Measurements from ENCODE around the gene SDHAF1. TPM values are rescaled to one million over a fixed set of nuclear protein-coding genes. Genes with fewer than 3 reads are reported as not detected.

Gene SDHAF1
- total RNA-seq, 1 donor, result 21.0 TPM

DNA sequence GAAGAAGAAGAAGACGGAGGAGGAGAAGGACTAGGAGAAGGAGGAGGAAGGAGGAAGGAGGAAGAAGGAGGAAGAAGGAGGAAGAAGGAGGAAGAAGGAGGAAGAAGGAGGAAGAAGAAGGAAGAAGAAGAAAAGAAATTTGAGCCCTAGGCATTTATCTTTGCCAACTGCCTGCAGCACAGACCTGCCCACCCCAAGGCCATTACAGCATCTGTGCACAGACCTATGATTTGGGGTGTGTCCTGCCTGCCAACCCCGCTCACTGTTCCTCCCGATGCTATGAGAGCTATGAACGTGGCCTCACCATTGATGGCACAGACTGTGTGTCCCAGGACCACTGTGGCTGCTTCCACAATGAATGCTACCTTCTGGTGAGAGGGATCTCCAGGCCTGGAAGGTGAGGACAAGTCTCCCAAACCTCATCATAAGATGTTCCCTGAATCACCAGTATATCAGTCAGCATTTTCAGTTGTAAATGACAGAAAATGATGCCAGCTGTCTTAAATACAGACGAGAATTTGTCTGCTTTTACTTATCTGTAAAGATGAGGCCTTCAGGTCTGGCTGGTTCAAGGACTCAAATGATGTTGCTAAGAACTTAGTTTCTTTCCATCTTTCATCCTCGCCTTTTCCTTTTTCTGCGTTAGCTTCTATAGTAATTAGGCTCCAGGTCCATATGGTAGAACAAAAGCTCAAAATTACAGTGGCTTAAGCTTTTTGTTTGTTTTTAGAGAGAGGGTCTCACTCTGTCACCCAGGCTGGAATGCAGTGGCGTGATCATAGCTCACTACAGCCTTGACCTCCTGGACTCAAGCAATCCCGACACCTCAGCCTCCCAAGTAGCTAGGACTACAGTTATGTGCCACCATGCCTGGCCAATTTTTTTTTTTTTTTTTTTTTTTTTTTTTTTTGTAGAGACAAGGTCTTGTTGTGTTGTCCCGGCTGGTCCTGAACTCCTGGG is 3.9 kb upstream of the SDHAF1 start:
- Histone ChIP-seq H3K27me3 (ENCODE audit: insufficient read depth, low read length) (peaks cover 19% of the 10 kb centered on the region), H2AFZ (ENCODE audit: low read length) (no peak overlapping the region), H3K4me1 (ENCODE audit: insufficient read depth, low read length) (peaks cover 7% of the 10 kb centered on the region), H3K27ac (ENCODE audit: low read depth, low read length) (no peak overlapping the region), H3K36me3 (ENCODE audit: insufficient read depth, low read length) (no peaks in the 10 kb centered on the region), H3K4me2 (ENCODE audit: insufficient read depth, low read length) (no peak overlapping the region), H3K79me2 (ENCODE audit: insufficient read depth, low read length) (peaks cover 11% of the 10 kb centered on the region), H3K9me3 (ENCODE audit: low read depth, low read length) (peaks cover 2% of the 10 kb centered on the region), H3K4me3 (ENCODE audit: insufficient read depth, low read length) (no peak overlapping the region), H4K20me1 (ENCODE audit: insufficient read depth, low read length) (peaks cover 2% of the 10 kb centered on the region)
- peak; percentile 69 for DNase-seq (ENCODE audit: insufficient read length, low spot score, missing footprints)
- TF ChIP-seq CTCF (IDR thresholded peaks at IDR 0.05; ENCODE audit: extremely low read depth, low read depth, low read length), result no peak

DNA sequence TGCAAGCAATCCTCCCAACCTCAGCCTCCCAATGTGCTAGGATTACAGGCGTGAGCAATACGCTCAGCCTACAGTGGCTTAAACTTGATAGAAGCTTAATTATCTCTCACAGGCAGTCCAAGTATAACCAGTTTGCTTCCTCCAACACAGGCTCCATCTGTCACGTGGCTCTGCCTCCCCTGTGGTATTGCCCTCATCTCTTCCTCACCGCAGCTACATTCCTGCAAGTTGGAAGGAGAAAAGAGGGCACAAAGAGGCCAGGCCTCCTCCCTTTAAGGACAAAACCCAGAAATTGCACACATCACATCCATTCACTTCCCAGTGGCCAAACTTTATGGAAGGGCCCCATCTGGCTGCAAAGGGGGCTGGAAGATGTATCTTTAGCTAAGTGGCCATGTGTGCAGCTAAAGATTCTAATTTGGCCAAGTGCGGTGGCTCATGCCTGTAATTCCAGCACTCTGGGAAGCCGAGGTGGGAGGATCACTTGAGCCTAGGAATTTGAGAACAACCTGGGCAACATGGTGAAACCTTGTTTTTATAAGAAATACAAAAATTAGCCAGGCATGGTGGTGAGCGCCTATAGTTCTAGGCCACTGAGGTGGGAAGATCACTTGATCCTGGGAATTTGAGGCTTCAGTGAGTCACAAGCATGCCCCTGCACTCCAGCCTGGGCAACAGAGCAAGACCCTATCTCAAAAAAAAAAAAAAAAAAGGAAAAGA is 3.1 kb upstream of the SDHAF1 start:
- Histone ChIP-seq H3K27ac (ENCODE audit: low read depth, low read length) (no peak overlapping the region), H3K79me2 (ENCODE audit: insufficient read depth, low read length) (peaks cover 20% of the 10 kb centered on the region), H4K20me1 (ENCODE audit: insufficient read depth, low read length) (peaks cover 6% of the 10 kb centered on the region), H3K27me3 (ENCODE audit: insufficient read depth, low read length) (peaks cover 11% of the 10 kb centered on the region), H3K36me3 (ENCODE audit: insufficient read depth, low read length) (no peaks in the 10 kb centered on the region), H3K4me3 (ENCODE audit: insufficient read depth, low read length) (no peak overlapping the region), H2AFZ (ENCODE audit: low read length) (no peak overlapping the region), H3K4me1 (ENCODE audit: insufficient read depth, low read length) (peaks cover 15% of the 10 kb centered on the region), H3K4me2 (ENCODE audit: insufficient read depth, low read length) (no peak overlapping the region), H3K9me3 (ENCODE audit: low read depth, low read length) (peaks cover 2% of the 10 kb centered on the region)
- peak; percentile 75 for DNase-seq (ENCODE audit: insufficient read length, low spot score, missing footprints)
- no peak for TF ChIP-seq CTCF (IDR thresholded peaks at IDR 0.05; ENCODE audit: extremely low read depth, low read depth, low read length)

DNA sequence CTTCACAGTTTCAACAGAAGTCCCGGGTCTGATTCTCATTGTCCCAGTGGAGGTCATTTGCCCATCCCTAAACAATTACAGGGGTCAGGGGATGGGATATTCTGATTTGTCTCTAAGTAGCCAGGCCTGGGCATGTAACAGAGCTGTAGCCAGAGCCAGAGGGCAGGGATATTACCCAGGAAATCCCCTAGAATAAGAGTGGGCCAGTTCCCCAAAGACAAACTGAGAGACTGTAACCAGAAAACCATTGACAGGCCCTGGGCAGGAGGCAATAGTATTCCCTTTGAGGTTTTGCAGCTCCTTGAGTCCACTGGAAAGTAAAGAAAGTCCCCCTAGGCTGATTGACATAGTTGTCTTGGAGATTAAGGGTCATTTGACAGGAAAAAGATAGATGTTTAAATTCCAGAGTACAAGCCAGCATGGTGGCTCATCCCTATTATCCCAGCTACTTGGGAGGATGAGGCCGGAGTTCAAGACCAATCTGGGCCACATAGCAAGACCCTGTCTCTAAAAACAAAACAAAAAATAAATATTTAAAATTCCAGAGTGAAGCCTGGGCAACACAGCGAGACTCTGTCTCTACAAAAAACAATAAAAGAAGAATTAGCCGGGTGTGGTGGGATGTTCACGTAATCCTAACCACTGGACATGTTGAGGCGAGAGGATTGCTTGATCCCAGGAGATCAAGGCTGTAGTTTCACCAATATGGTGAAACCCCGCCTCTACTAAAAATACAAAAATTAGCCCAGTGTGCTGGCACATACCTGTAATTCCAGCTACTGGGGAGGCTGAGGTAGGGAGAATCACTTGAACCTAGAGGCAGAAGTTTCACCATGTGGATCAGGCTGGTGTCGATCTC is 1.9 kb upstream of the SDHAF1 start:
- peaks cover 2% of the 10 kb centered on the region for H3K9me3 ChIP-seq (ENCODE audit: low read depth, low read length)
- peaks cover 6% of the 10 kb centered on the region for H4K20me1 ChIP-seq (ENCODE audit: insufficient read depth, low read length)
- peaks cover 23% of the 10 kb centered on the region for H3K79me2 ChIP-seq (ENCODE audit: insufficient read depth, low read length)
- TF ChIP-seq CTCF (IDR thresholded peaks at IDR 0.05; ENCODE audit: extremely low read depth, low read depth, low read length), result no peak
- H3K27me3 ChIP-seq (ENCODE audit: insufficient read depth, low read length), result peaks cover 6% of the 10 kb centered on the region
- DNase-seq (ENCODE audit: insufficient read length, low spot score, missing footprints), result peak; percentile 23
- H3K4me1 ChIP-seq (ENCODE audit: insufficient read depth, low read length), result peaks cover 15% of the 10 kb centered on the region
- H3K4me3 ChIP-seq (ENCODE audit: insufficient read depth, low read length), result no peak overlapping the region
- no peak overlapping the region for H3K27ac ChIP-seq (ENCODE audit: low read depth, low read length)
- no peaks in the 10 kb centered on the region for H3K36me3 ChIP-seq (ENCODE audit: insufficient read depth, low read length)
- no peak overlapping the region for H3K4me2 ChIP-seq (ENCODE audit: insufficient read depth, low read length)
- H2AFZ ChIP-seq (ENCODE audit: low read length), result no peak overlapping the region
